SHP77 treated with DMSO at 0.1 percent for 48 hours (cell line): ENCODE results near the gene PRDM16.
"Not testable (repeated sequence)": the region's sequence is repeated elsewhere in the genome, so short reads cannot be mapped to it uniquely, and the experiment has no call there.

ENCODE experiments used
- DNase-seq: peaks from one replicate; lab custom pipeline; 2025; lab: John Stamatoyannopoulos, UW

The PRDM16 gene

DNA sequence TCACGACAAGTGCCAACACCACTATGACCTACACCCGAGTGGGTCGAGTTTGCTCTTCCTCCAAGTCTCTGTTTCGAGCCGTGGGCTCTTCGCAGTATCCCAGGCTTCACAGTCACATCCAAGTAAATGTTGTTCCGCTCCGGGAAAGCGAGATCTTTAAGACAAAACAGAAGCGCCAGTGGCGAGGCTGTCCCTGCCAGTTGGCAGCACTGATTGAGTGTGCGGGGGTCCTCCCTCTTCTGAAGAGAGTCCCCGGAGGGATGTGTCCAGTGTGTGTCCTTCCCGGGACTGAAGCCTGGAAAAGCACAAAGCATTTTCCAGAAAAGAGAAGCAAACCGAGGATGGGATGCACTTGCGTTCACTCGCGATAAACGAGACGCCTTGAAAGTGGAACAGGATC, 158.9 kb downstream of the PRDM16 start:
- DNase-seq = no peak

DNA sequence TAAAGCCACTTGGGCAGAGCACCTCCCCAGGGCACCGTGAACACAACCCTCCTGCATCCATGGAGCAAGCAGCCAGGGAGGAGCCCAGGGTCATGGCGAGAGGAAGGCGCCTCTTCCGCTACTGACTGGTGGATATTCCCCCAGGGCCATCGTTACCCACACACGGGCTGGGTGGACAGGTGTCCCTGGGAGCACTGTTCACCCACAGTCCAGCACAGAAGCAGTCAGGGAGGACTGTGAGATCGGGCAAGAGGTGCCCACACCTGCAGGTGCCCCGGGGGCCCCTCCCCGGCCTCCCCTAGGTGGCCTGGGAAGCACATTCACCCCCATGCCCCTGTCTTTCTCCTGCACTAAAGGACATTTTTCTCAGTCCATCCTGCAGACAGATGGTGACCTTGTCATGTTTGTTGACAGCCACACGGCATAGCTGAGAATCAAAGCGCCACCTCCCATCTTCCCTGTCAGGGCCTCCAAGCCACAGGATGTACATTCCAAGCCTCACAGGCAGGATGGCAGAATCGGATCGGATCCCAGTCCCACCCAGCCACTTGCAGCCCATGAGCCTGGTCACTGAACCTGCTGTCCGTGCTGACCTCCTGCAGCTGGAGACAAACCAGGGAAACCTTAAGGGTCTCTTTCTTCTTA, 160.2 kb downstream of the PRDM16 start:
- no peak for DNase-seq

DNA sequence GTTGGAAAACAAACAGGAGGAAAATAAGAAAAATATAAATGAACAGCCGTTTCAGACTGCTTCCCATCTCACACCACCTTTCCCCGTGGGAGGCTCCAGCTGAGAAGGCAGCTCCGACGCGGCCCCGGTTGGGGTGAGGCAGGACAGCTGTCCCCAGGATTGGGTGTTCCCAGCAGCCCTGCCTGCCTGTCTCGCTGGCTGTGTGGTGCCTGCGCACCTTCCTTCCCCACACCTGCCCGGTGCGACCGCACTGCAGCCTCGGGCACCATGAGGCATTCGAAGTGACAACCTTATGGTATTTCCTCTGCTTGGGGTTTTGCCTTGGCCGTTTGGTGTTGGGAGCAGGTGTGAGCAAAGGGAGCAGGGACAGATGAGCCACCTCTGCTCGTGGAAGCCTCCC, 161.6 kb downstream of the PRDM16 start:
- no peak for DNase-seq

DNA sequence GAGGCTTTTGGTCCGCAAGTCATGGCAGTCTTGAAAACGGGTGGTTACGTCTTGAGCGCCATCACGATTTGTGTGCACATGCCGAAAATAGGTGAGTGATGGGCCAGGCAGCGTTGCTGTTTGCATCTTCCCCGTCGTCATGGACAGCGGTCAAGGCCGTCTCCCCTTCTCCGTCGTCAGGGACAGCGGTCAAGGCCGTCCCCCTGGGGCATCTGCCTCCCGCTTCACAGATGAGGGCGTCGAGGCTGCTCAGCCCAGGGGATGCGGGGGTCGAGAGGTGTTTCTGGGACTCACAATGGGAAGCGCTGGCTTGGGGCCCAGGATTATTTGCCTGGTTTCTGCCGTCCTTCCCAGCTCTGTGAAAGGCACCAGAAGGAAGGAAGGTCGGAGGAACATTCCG, 162.2 kb downstream of the PRDM16 start:
- DNase-seq = no peak

DNA sequence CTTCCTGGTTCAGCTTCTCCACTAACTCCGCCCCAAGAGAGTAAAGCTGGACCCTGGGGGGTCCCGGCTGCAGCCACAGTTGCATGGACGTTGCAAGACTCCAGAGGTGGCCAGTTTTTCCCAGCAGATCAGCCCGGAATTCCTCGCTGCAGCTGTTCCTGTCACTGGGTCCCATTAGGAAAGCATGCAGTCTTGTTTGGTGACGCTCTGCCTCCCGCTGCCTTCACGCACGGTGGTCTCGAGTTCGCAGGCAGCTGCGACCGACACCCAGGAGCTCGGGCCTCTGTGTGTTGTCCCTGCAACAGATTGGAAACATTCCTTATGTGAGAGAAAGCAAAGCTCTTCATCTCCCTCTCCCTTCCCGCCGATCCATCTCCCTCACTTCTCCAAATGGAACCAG, 162.8 kb downstream of the PRDM16 start:
- no peak for DNase-seq

DNA sequence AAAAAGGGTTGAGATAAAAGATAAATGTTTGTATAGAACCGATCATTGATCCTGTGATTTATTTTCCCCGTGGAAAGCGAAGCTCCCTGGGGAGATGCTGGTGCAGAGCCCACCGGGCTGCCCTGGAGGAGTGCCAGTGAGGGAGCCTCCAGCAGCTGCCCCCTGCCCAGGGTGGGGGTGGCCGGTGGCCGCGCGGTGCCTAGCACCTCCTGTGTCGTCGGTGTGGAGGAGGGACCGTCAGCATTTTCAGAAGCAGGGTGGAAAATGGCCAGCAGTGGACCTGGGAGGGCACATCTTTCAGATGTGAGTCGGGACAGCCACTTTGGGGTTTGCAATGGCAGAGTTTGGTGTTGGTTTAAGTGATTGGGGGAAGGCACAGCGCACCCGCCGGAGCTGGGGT, 164.0 kb downstream of the PRDM16 start:
- DNase-seq = no peak

DNA sequence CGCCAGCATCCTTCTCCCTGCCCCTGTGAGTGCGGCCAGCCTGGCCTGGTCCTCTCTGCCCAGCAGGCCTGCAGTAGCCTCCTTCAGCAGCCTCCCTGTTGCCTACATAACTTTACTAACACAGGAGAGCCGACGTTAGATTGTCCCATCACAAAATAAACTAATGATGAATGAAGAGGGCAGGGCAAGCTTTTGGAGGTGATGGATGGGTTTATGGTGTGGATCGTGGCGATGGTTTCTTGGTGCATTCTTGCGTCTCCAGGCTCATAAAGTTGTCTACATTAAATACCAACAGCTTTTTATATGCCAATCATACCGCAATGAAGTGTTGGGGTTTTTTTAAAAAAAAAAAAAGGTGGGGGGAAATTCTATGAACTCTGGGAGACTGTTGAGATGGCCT, 164.5 kb downstream of the PRDM16 start:
- no peak for DNase-seq

DNA sequence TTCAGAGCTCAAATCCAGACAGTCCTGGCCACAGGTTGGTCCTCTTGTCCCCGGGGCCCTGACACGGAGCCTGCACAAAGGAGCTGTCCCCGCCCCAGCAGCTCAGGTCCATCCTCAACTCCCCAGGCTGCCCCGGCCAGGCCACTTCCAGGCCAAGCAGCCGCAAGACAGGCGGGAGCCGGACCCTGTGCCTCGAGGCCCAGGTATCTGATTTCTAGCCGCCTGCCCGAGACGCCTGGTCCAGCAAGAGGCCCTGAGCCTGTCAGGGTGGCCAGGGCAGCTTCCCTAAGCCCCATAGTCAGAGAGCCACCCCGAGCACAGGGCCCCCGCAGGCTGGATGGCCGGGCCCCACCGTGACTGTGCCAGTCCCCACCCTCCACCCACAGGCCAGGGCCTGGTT, 165.3 kb downstream of the PRDM16 start:
- no peak for DNase-seq

DNA sequence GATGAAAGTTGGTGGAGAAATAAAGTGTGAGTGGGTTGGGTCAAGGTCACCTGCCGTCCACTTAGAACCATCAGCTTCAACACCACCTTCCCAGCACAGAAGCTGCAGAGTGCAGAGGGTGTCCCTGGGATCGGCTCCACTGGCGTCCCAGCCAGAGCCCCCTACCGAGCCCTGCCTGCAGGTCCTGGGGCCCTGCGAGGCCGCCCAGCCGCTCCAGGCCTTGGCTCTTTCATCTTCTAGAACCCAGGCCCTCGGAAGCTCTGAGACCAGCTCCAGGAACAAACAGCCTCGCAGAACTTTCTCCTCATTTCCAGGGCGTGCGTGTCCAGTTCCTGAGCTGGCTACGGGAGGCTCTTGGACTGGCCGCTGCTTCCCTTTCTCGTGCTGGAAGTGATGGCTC, 166.0 kb downstream of the PRDM16 start:
- no peak for DNase-seq

DNA sequence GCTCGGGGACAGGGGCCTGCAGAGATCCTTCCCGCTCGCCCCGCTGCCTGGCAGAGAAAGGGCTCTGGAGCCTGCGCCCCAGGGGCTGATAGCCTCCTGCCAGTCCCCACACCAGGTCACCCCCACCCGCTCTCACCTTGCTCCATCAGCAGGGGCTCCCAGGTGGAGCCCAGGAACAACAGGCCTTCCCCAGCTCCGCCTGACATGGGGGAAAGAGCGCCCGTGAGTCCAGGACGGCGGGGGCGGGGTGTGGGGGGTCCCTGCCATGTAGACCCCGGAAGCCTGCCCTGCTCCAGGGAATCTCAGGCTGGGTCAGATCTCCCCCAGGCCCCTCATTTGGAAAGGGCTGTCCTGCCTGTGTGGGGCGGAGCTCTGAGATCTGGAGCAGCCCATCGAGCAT, 166.5 kb downstream of the PRDM16 start:
- DNase-seq = no peak

DNA sequence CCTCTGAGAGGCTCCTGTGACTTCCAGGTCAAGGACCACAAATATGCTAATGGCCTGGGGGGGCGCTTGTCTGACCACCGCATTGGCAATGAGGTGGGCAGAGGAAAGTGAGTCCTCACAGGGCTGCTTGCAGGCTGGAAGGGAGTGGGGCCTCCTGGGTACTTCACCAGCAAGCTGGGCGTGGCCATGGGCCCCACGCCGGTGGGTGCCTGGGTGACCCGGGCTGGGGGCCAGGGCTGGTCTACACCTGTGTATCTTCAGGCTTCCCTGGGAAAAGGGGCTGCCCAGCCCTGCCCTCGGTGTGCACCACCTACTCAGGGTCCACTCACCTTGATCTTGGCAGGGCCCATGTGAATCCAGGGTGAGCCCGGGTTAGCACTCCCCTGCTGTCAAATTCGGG, 167.4 kb downstream of the PRDM16 start:
- no peak for DNase-seq

DNA sequence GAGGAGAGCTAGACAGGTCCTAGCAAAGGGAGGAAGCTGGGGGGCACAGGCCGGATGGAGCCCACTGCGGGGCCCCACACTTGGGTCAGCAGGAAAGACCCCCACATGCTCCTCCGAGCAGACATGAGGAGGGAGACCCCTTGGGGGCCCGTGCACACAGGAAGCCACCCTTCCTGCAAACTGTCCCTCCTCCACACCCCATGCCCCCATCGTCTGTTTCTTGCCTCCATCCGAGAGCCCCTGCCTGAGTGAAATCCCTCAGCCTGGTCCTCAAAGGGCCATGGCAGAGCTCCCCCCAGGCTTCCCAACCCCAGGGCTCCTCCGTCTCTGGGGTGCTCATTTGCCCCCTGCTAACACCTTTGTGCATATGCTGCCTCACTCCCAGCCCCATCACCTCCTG, 168.0 kb downstream of the PRDM16 start:
- DNase-seq = no peak

DNA sequence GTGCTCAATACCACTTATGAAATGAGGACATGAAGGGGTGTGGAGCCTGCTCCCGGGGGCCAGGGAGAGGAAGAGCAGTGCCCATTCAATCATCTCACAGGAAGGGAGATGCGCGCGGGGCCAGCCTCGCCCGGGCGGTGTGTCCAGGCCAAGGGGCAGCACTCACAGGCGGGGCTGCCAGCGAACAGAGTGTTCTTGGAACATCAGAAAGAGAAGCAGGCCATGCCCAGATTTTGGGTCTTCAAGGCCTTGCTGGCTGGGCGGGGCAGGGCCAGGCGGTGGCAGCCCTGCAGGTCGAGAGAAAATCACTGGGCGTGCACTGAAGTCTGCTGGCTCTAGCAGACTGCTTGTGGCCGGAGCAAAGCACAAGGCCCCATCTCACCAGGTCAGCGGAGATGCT, 168.6 kb downstream of the PRDM16 start:
- no peak for DNase-seq

DNA sequence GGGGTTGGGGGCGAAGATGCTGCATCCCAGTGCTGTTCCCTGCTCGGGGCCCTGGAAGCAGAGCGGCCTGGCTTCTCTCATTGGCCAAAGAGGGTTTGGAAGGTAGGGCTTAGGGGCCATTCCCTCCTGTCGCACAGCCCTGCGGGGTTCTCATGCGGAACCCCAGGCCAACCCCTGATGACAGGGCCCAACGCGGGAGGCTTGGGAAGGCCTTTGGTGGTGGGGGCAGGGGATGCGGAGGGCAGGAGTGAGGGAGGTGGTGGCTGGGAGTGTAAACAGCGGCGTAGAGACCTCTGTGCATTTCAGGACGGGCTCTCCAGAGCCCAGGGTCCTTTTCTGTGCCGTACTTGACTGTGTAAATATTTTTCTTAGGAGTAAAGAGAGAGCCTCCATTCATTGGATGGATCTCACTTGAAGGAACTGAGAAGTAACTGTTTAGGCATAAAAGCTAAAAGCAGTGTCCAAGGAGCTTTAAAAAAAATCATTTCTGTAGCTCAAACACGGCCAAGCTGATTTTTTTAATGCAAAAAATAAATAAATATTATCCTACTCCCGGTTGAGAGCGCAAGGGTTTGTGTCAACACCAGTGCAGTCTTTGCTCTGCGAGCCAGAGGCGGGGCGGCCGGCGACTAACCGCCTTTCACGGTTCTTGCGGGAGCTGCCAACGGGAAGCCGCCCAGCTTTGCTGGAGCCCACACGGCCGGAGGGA, 169.1 kb downstream of the PRDM16 start:
- DNase-seq = no peak

DNA sequence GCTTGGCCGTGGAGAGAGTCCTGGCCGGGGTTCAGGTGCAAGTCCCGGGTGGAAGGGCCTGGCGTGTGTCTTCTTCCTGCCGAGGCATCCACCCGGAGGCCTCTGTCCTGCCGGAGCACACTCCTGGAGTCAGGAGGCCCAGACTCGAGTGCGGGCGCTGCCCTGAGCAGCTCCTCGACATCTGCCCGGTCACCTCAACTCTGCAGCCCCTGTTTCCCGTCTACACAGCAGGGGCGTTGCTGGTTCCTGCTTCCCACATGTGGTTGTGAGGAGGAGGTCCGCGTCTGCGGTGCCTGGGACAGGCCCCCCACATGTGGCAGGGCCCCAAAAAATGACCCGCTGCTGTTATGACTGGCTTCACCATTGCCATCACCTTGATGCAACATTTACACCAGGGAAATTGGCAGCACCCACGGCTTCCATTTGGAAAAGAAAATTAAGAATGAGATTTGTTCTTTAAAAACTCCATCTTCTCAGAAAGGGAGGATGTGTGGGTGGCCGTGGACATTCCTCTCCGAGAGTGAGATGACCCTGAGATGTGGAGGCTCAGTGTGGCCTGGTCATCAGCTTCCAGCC, 169.8 kb downstream of the PRDM16 start:
- DNase-seq = no peak

DNA sequence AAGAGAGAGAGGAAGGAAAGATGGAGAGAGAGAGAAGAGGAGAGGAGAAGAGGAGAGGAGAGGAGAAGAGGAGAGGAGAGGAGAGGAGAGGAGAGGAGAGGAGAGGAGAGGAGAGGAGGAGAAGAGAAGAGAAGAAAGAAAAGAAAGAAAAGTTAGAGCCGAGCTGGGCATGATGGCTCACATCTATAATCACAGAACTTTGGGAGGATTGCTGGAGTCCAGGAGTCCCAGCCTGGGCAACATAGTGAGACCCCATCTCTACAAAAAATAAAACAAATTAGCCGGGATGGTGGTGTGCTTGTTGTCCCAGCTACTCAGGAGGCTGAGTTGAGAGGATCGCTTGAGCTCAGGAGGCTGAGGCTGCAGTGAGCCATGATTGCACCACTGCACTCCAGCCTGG, 171.0 kb downstream of the PRDM16 start:
- not testable (repeated sequence) for DNase-seq

DNA sequence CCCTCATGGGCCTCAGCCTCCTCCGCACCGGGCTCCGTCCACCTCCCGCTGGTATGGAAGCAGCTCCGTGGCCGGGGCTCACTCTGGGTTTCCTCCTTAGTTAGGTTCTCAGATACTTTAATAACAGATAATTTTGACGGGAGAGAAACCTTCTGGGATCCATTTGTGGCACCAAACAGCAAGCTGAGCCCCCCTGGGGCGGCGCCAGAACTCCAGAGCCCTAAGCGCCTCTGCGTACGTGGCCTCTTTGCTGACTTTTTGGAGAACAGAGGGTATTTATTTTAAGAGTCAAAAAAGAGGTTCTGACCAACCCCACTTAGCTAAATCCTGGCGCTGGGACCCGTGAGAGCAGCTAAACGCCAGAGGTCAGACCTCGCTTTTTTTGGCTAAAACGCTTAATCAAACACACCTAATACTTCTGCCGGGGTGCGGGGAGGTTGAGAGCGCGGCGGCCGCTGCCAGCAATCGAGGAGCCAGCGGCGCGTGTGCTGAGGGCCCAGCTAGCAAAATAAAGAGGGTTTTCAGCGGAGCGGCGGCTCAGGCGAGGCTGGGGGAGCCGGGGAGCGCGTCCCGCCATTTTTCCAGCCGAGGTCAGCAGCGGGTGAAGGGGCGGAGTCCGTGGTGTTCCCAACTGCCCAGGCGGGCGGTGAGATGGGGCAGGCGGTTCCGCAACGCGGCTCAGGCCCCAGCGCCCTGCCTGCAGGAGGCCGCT, 171.7 kb downstream of the PRDM16 start:
- no peak for DNase-seq

DNA sequence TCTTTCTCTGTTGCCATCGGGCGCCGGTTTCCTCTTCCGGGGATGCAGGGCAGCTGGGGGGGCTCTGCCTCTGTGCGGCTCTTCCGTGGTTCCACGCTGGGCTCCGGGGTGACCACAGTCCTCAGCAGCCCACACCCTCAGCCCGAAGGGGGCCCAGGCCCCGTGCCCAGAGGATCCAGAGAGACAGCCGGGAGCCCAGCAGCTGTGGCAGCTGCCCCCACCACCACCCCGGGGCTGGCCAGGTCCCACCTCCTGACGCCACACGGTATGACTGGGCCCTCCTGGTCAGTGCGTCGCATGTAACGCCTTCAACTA, 172.2 kb downstream of the PRDM16 start:
- DNase-seq = no peak

DNA sequence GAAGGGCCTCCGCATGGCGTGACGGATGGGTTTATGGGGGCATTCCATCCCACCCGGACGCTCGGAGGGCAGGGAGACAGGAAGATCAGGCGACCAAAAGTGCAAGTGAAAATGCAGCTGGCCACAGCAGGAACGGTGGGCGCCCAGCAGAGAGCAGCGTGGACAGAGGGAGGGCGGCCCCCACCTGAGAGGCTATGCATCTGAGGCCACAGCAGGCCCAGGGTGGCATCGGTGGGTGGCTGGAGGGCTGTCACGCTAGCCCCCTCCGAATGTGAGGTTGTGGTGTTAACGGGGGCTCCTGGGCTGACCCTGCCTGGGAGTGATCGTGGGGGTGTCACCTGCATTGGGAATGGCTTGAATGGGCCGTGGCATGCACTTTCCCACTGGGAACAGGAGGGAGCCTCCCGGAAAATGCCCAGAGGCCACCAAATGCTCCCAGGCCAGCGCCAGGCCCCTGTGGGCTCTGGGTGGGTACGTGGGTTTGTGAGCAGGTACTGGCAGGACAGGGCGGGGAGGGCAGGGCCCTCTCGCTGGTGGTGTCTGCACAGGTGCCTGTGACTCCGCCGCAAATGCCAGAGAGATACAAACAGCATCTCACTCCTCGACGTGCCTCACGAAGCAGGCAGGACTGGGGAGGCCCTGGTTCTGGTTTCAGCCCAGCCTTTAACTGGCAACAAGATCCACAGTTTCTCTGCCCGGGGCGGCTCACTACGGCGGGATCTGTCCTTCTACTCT, 172.8 kb downstream of the PRDM16 start:
- DNase-seq = no peak

DNA sequence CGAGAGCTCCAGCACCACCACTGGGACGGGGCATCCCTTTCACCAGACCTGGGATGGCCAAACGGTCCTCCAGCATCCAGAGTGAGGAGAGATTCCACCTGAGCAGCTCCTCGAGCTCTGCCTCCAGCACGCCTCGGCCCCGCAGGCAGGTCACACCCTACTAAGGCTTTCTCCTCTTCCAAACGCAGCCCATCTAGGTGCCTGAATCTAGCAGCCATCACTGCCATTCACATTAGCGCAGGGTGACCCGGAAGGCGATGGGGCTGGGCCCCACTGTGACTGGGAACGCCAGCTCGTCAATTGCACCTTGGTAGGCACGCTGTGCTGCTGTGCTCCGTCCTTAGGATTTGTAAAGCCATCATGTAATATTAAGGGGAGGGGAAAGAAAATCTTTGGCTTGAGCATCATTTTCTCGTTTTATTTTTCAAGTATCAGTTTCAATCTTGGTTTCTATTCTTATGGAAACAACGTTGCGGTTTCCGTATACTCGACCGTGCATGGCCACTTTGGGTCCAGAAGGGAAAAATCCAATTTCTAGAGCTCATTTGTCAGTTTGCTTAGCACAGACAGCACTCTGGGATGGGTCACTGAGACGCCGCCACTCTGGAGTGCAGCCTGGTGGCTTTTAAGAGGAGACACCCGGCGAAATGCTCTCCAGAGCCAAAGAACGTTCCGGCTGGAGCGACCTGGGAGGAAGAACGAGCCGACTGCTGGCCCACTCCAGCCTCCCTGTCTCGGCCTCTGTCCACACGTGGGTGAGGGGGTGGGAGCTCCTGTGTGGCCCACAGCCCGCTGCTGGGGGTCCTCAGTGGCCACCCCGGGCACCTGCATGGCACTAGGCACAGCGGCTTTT, 173.6 kb downstream of the PRDM16 start:
- no peak for DNase-seq

DNA sequence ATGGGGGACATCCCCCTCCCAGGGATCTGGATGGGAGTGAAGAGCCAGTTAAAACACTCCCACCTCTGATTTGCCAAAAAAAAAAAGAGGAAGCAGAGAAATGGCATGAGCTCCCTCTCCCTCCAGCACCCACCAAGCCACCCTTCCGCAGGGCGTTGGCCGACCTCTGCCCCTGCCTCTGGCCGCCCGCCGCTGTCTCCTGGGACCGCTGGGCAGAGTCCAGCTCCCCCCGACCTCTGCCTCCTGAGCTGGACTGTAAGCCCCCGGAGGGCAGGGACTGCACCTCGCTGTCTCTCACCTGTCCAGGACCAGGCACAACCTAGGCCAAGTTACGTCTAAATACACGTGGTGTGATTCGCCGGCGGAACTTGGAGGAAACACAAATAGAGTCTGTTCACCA, 174.3 kb downstream of the PRDM16 start:
- DNase-seq = no peak
